OCI-M2 (cell line): ENCODE data around the gene RNF126.
A peak's percentile ranks its signal among the peaks of the same experiment; 100 is the strongest.
"Not testable (repeated sequence)": the region's sequence is repeated elsewhere in the genome, so short reads cannot be mapped to it uniquely, and the experiment has no call there.

ENCODE experiments used
- DNase-seq: peaks from one replicate; lab custom pipeline; 2025; ENCODE audit not compliant: unreplicated experiment; lab: John Stamatoyannopoulos, UW

Gene RNF126

GRCh38 chr19:686589-687297 lies 23.7 kb upstream of the RNF126 start:
- no peak for DNase-seq

GRCh38 chr19:685454-685931 lies 22.5 kb upstream of the RNF126 start:
- DNase-seq: no peak

DNA sequence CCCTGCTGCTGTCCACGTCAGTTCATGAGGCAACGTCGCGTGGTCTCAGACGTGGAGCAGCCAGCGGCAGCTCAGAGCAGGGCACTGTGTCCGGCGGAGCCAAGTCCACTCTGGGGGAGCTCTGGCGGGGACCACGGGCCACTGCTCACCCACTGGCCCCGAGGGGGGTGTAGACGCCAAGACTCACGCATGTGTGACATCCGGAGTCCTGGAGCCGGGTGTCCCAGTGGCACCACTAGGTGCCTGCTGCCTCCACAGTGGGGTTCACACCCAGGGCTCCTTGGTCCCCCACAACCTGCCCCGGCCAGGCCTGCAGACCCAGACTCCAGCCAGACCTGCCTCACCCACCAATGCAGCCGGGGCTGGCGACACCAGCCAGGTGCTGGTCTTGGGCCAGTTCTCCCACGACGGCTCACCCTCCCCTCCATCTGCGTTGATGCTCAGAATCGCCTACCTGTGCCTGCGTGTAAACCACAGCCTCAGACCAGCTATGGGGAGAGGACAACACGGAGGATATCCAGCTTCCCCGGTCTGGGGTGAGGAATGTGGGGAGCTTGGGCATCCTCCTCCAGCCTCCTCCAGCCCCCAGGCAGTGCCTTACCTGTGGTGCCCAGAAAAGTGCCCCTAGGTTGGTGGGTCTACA lies 19.8 kb upstream of the RNF126 start:
- DNase-seq: no peak

DNA sequence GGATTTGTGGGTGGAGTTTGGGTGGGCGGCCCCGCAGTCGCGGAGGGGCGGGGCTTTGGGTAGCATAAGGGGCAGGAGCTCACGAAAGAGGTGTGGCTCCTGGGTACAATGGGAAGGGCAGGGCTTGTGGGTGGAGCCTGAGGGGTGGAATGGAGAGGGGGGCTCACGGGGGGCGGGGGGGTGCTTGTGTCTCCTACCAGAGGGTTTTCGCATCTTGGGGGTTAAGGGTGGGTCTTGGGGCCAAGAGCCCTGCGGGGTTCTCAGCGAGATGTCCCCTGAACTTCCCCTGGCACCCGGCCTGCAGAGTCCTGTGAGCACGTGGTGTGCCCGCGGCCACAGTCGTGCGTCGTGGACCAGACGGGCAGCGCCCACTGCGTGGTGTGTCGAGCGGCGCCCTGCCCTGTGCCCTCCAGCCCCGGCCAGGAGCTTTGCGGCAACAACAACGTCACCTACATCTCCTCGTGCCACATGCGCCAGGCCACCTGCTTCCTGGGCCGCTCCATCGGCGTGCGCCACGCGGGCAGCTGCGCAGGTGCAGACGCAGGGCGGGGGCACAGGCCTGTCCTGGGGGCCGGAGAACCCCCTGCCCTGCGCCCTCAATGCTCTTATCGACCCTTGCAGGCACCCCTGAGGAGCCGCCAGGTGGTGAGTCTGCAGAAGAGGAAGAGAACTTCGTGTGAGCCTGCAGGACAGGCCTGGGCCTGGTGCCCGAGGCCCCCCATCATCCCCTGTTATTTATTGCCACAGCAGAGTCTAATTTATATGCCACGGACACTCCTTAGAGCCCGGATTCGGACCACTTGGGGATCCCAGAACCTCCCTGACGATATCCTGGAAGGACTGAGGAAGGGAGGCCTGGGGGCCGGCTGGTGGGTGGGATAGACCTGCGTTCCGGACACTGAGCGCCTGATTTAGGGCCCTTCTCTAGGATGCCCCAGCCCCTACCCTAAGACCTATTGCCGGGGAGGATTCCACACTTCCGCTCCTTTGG lies 18.3 kb upstream of the RNF126 start:
- no peak for DNase-seq

GRCh38 chr19:680287-681028 lies 17.4 kb upstream of the RNF126 start:
- peak; percentile 93 for DNase-seq

DNA sequence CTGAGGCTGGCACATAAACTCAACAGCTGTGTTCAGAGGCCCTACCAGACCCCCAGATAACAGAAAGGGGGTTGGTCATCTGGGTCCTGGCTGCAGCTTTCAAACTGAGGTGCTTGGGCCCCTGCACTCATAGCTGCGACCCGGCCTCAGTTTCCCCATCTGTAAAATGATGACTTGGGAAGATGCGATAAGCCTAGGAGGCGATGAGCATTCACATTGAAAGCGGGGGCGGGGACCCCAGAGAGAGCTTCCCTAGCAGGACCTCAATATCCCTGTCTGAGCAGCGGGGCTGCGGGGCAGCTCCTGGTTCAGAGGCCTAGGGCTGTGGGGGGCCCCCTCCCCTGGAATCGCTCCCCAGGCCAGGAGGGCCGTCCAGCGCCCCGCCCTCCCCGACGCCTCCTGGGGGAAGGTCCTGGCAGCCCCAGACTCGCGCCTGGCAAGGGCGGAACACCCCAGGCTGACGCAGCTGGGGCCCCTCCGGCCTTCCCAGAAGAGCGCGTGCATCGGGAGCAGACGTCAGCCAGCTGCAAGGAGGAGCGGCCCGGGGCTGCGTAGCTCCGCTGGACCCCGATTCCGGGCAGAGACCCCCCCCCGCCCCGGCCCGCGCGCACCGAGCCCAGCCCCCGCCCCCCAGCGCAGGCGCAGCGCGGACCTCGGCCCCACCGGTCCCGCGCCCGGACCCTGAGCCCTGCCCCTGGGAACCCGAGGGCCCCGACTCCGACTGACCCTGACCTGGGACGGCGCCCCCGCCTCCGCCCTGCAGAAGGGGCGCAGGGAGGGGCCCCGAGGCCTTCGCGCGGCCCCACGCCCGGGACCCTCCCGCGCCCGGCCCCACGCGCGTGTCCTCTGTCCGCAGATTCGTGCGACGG lies 16.6 kb upstream of the RNF126 start:
- no peak for DNase-seq

DNA sequence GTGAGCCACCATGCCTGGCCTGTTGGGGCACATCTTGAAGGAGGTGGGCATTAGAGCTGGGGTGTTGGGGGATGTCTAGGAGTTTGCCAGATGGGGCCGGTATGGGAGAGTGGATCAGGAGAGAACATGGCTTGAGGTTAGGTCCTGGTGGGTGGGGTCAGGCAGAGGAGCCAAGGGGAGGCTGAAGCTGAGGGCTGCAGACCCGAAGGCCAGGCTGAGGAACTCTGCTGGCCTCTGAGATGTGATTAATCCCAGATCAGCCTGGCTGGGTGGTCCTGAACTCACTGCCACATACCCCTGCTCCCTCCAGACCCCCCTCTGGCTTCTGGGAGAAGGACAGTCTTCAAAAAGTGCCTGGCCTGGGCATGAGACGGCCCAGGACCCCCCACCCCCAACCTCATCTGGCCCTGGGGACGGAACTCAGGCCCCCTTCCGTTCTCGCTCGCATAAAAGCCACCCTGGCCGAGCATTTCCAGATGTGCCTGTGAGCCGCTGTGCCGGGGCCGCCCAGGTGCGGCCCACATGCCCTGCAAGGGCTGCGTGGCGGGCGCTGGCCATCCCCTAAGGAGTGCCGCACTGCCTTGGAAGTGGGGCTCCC lies 15.9 kb upstream of the RNF126 start:
- no peak for DNase-seq

- DNase-seq: no peak
These were observed 14.8 kb upstream of the RNF126 start for GRCh38 chr19:677601-678436.

- DNase-seq: no peak
These were observed 14.2 kb upstream of the RNF126 start for GRCh38 chr19:677201-677600.

GRCh38 chr19:676339-677105 lies 13.5 kb upstream of the RNF126 start, which contains the start of gene FSTL3:
FSTL3 (plus strand) TSS chr19:676392; CDS start chr19:676424, 32 bp downstream.
- DNase-seq: no peak

- no peak for DNase-seq
These were observed 13.0 kb upstream of the RNF126 start for GRCh38 chr19:676007-676338.

DNA sequence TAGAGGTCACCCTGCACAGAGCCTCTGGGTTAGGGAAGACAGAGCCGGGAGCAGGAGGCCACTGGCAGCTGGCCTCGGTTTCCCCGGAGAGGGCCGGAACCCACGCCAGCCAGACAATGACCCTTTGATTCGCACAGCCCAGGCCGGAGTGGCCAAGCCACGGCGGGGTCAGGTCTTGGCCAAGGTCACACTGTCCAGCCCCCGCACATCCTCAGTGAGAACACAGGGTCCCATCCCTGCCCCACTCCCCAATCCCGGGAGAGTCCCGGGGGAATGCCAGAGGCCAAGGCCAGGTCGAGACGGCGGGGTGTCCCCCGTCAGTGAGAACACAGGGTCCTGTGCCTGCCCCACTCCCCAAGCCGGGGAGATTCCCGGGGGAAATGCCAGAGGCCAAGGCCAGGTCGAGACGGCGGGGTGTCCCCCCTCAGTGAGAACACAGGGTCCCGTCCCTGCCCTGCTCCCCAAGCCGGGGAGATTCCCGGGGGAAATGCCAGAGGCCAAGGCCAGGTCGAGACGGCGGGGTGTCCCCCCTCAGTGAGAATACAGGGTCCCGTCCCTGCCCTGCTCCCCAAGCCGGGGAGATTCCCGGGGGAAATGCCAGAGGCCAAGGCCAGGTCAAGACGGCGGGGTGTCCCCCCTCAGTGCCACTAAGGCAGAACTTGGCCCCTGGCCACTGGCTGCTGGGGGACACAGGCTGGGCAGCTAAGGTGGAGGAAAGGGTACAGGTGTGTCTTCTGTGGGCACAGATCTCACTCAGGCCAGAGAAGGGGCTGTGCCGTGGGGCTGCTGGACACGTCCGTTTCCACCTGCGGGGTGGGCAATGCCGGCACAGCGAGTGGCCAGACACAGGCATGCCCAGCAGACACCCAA lies 11.5 kb upstream of the RNF126 start:
- no peak for DNase-seq

- no peak for DNase-seq
These were observed 7.6 kb upstream of the RNF126 start for GRCh38 chr19:670609-671075.

- DNase-seq: peak; percentile 3
These were observed 5.8 kb upstream of the RNF126 start for GRCh38 chr19:668675-669434.

GRCh38 chr19:666985-667573 lies 4.1 kb upstream of the RNF126 start:
- DNase-seq: not testable (repeated sequence)
